Common myeloid progenitor, CD34-positive (primary cell): ENCODE results near the gene PBX1.

Experiments
- CTCF ChIA-PET: fragments of 350-600 bp; sonication (Branson Sonifier 250); formaldehyde crosslinking; loops from one replicate; lab custom pipeline; 2021; ENCODE audit warnings: antibody characterized with exemption; lab: Charles Lee
- POLR2A ChIA-PET: fragments of 350-600 bp; sonication (Branson Sonifier 250); formaldehyde crosslinking; loops from one replicate; lab custom pipeline; 2021; ENCODE audit warnings: antibody characterized with exemption; lab: Charles Lee
- DNase-seq, 3 donors: peaks; one replicate each; pipeline versions ENCODE4 v3.0.0 to v3.0.0-alpha.2; 2013
- H3K27ac ChIP-seq, 2 experiments: 1 replicate in 1 of 2; 2 replicates in 1 of 2; pipeline ENCODE4 v1.7.0; 2013; ENCODE audit warnings: inconsistent platforms in 2 of 2, low read length in 2 of 2, mild to moderate bottlenecking in 2 of 2, low read depth in 1 of 2, moderate library complexity in 1 of 2; ENCODE audit not compliant: severe bottlenecking in 2 of 2, insufficient read depth in 1 of 2, poor library complexity in 1 of 2
- H3K27me3 ChIP-seq, 5 experiments: replicated peaks in 2 of 5; 1 replicate in 3 of 5; 2 replicates in 2 of 5; pipeline versions ENCODE4 v1.6.1 to v1.7.0; 2013; ENCODE audit warnings: low read length in 4 of 5, mild to moderate bottlenecking in 2 of 5, moderate library complexity in 2 of 5, inconsistent platforms in 1 of 5; ENCODE audit not compliant: insufficient read depth in 5 of 5, control insufficient read depth in 4 of 5
- H3K36me3 ChIP-seq, 4 experiments: 1 replicate in 2 of 4; 2 replicates in 2 of 4; pipeline versions ENCODE4 v1.6.1 to v1.7.0; 2013; ENCODE audit warnings: low read length in 3 of 4, control low read depth in 1 of 4, mild to moderate bottlenecking in 1 of 4; ENCODE audit not compliant: control insufficient read depth in 4 of 4, insufficient read depth in 4 of 4
- H3K4me1 ChIP-seq, 4 experiments: 1 replicate in 3 of 4; 2 replicates in 1 of 4; pipeline versions ENCODE4 v1.6.1 to v1.7.1; 2013; ENCODE audit warnings: low read length in 3 of 4, mild to moderate bottlenecking in 3 of 4, control low read depth in 1 of 4, inconsistent platforms in 1 of 4, moderate library complexity in 1 of 4; ENCODE audit not compliant: control insufficient read depth in 4 of 4, insufficient read depth in 4 of 4; ENCODE audit errors: control extremely low read depth in 1 of 4
- H3K4me3 ChIP-seq, 7 experiments: 1 replicate in 4 of 7; 2 replicates in 3 of 7; pipeline versions ENCODE4 v1.5.1 to v1.7.0; 2013; ENCODE audit warnings: mild to moderate bottlenecking in 7 of 7, low read length in 6 of 7, moderate library complexity in 6 of 7, inconsistent platforms in 2 of 7, low read depth in 2 of 7, control low read depth in 1 of 7; ENCODE audit not compliant: insufficient read depth in 4 of 7, control insufficient read depth in 1 of 7; ENCODE audit errors: extremely low read depth in 1 of 7
- H3K9me3 ChIP-seq, 5 experiments: 1 replicate in 4 of 5; 2 replicates in 1 of 5; pipeline versions ENCODE4 v1.6.1 to v1.7.1; 2013; ENCODE audit warnings: low read length in 4 of 5, mild to moderate bottlenecking in 2 of 5, inconsistent platforms in 1 of 5, low read depth in 1 of 5, moderate library complexity in 1 of 5; ENCODE audit not compliant: control insufficient read depth in 4 of 5, insufficient read depth in 2 of 5; ENCODE audit errors: control extremely low read depth in 1 of 5
- WGBS: methylation state at CpG from one replicate; pipeline ENCODE4 v1.1.5; 2013; ENCODE audit not compliant: insufficient coverage; 5-methylcytosine and 5-hydroxymethylcytosine counted together

Gene PBX1

DNA sequence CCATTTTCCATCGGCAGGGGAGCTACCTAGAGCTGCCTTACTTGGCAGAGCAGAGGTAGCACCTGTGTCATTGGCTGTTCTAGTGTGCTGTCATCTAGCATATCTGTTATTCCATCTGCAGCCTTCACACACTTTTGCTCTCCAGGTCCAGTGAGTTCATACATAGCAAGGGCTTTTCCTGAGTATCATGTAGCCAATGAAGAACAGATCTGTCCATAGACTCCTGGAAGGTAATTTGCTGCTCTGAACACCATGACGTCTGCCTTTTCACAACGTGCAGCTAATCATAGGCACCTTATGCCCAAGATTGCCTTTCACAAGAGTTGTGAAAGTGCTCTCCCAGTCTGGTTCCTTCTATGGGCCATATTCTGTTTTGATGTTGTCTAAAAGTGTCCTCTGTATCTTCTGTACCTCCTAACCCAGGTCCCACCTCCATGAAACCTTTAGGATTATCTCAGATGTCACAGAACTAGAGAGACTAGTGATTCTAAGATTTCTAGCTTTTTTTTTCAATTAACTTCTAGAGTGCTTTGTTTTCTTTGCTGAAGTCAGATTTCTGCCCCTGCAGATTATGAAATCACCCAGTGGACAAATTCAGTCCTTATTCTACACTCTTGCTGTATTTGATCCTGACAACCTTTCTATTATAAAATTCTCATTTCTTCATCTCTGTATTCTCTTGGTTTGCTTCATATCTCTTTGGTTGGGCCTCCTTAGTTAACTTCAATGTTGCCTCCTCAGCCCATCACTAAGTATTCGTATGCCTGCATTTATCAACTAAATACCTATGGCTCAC, 134.8 kb downstream of the PBX1 start:
- no peak for DNase-seq
- H3K27ac ChIP-seq: no peak overlapping the region
- peaks cover 0 to 4% (median 0%) of the 10 kb centered on the region in 4 experiments for H3K36me3 ChIP-seq
- no peaks in the 10 kb centered on the region for H3K9me3 ChIP-seq
- ChIA-PET POLR2A (no interaction called here), CTCF (interaction anchor here (0.7 to 1.5 kb wide), 3 partner anchors 9 to 96 kb away, joined by 3 to 5 read pairs (median 3); no protein-coding TSS in a partner anchor)
- H3K4me3 ChIP-seq: no peak overlapping the region
- peaks cover 0 to 2% (median 0%) of the 10 kb centered on the region in 5 experiments for H3K27me3 ChIP-seq
- WGBS: 100% methylated on average over 2 of the region's 4 CpGs
- peaks cover 0 to 3% (median 0%) of the 10 kb centered on the region in 4 experiments for H3K4me1 ChIP-seq

DNA sequence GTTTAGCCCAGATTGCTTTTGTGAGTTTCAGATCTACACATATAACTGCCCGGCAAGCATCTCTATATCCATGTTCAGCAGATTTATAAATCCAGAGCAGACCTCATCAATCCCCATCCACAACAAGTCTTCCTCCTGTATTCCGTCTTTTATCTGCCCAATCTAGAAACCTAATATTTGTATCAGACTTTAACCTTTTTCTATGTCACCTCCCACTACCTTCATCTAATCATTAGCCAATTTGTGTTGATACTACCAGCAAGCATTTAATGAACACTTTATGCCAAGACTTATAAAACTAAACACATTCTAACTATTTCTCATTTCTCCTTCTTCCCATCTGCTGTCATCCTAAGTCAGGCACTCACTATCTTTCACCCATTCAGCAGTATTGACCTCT, 135.5 kb downstream of the PBX1 start:
- ChIA-PET CTCF (no interaction called here), POLR2A (no interaction called here)

GRCh38 chr1:164695956-164696665, 137.1 kb downstream of the PBX1 start:
- H3K4me3 ChIP-seq: no peak overlapping the region
- no peaks in the 10 kb centered on the region for H3K9me3 ChIP-seq
- peaks cover 0 to 3% (median 0%) of the 10 kb centered on the region in 4 experiments for H3K4me1 ChIP-seq
- no peak for DNase-seq
- CTCF ChIA-PET: no interaction called here
- no peak overlapping the region for H3K27ac ChIP-seq
- POLR2A ChIA-PET: no interaction called here
- WGBS: 98% methylated on average over 5 of the region's 5 CpGs
- peaks cover 0 to 2% (median 0%) of the 10 kb centered on the region in 5 experiments for H3K27me3 ChIP-seq
- peaks cover 0 to 4% (median 0%) of the 10 kb centered on the region in 4 experiments for H3K36me3 ChIP-seq

More for the DNA sequence above, 135.5 kb downstream of the PBX1 start:
- Histone ChIP-seq H3K4me3 (no peak overlapping the region), H3K27ac (no peak overlapping the region), H3K4me1 (peaks cover 0 to 3% (median 0%) of the 10 kb centered on the region in 4 experiments), H3K27me3 (peaks cover 0 to 2% (median 0%) of the 10 kb centered on the region in 5 experiments), H3K36me3 (peaks cover 0 to 4% (median 0%) of the 10 kb centered on the region in 4 experiments), H3K9me3 (no peaks in the 10 kb centered on the region)
- WGBS: 88% methylated on average over 2 of the region's 2 CpGs
- DNase-seq: no peak

DNA sequence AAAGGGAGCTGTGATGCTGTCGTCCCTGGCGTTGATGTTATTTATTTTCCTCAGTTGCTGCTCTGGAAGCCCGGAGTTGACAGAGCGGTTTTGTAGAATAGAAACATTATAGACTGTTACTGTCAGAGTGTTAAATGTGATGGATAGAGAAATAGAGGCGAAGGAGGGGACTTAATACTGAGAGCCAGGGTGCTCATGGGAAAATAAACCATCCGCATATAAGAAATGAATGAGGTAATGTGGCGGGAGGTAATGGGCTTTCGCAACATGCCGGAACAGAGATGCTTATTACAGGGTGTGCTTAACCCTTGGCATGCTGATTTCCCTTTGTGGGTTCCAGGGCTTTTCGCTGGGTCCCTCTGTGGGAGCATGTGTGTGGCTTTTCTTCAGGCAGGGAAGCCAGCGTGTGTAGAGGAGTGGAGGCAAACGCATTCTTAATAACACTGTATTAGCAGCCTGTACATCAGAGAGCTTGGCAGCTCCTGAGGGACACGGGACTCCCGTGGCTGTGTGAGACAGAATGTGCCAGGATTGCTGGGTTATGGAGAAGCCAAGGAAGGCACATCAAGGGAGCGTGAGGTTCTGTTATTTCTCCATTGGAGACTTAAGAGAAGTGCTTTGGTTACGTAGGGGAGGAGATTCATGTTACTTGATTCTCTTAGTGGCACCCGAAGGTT, 141.0 kb downstream of the PBX1 start:
- peaks cover 0 to 4% (median 0%) of the 10 kb centered on the region in 4 experiments for H3K36me3 ChIP-seq
- peaks cover 0 to 4% (median 0%) of the 10 kb centered on the region in 5 experiments for H3K27me3 ChIP-seq
- 97% methylated on average over 16 of the region's 17 CpGs for WGBS
- peaks cover 0 to 12% (median 0%) of the 10 kb centered on the region in 4 experiments for H3K4me1 ChIP-seq
- H3K27ac ChIP-seq: no peak overlapping the region
- no peaks in the 10 kb centered on the region for H3K9me3 ChIP-seq
- no peak for DNase-seq
- H3K4me3 ChIP-seq: no peak overlapping the region
- ChIA-PET CTCF (interaction anchor here (1.1 to 2.0 kb wide), 3 partner anchors 11 to 88 kb away, joined by 3 to 9 read pairs (median 7); no protein-coding TSS in a partner anchor), POLR2A (no interaction called here)

DNA sequence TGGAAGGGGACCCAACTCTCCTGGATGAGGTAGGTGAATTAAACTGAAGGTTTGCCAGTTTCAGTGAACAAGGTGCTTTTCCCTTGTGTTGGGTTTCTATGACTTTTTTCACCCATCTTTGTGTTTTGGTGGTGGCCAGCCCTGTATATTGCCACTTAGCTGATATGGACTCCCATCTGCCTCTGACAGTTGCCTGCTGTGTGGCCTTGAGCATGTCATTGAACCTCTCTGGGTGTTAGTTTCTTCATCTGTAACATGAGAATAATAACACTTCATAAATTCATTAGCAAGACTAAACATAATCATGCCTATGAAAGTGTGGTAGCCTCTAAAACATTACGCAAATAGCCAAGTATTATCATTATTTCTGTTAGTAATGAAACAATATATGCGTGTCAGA, 141.7 kb downstream of the PBX1 start:
- no peak for DNase-seq
- ChIA-PET POLR2A (no interaction called here), CTCF (interaction anchor here (0.7 to 2.0 kb wide), 4 partner anchors 12 to 87 kb away, joined by 3 to 9 read pairs (median 3); no protein-coding TSS in a partner anchor)
- Histone ChIP-seq H3K36me3 (no peaks in the 10 kb centered on the region), H3K9me3 (no peaks in the 10 kb centered on the region), H3K4me3 (no peak overlapping the region), H3K27ac (no peak overlapping the region), H3K4me1 (peaks cover 0 to 12% (median 0%) of the 10 kb centered on the region in 4 experiments), H3K27me3 (peaks cover 0 to 4% (median 0%) of the 10 kb centered on the region in 5 experiments)
- no CpG with 5 or more reads among the region's 2 CpGs for WGBS

DNA sequence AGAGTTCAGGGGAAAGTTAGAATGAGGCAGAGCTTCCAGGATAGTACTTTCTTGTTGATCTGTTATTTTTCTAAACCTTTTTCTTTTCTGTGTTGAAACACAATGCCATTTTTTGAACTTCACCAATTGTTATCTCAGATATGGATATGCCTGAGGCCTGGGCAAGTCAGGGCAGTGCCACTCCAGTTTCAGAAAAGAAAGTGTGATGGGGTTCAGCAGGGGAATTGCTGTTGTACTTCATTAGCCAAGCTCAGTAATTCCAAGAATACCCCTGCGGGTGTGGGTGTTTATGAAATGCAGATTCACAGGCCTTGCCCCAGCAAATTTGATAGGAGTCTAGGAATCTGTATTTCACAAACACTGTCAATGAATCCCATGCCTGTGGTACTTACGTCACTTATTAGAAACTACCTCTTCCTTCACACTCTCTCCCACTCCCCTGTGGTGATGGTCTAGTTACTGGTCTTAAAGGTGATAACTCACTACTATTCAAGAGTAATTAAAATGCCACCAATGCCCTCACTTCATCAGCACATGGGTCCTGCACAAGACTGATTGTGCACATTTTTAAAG, 142.3 kb downstream of the PBX1 start:
- Histone ChIP-seq H3K27me3 (peaks cover 0 to 4% (median 0%) of the 10 kb centered on the region in 5 experiments), H3K27ac (no peak overlapping the region), H3K4me3 (no peak overlapping the region), H3K36me3 (no peaks in the 10 kb centered on the region), H3K4me1 (peaks cover 0 to 13% (median 0%) of the 10 kb centered on the region in 4 experiments), H3K9me3 (no peaks in the 10 kb centered on the region)
- ChIA-PET POLR2A (no interaction called here), CTCF (interaction anchor here (0.7 to 2.0 kb wide), 5 partner anchors 12 to 86 kb away, joined by 3 to 9 read pairs (median 4); no protein-coding TSS in a partner anchor)
- no peak for DNase-seq
- WGBS: no CpG with 5 or more reads among the region's 2 CpGs
